Activated CD4-positive, alpha-beta T cell treated with anti-CD3 and anti-CD28 coated beads, Interleukin-2, amount 10 ng/mL, durations not matched to agents 24 days and 14 days (primary cell): ENCODE data around the gene CMTM1. TPM values are rescaled to one million over a fixed set of nuclear protein-coding genes. Genes with fewer than 3 reads are reported as not detected.
"Not testable (repeated sequence)": the region's sequence is repeated elsewhere in the genome, so short reads cannot be mapped to it uniquely, and the experiment has no call there.

Experiments
- DNase-seq: peaks from one replicate; pipeline ENCODE4 v3.0.0; 2022
- H3K27ac Mint-ChIP-seq: one replicate; pipeline ENCODE4 v1.8.0; 2022; ENCODE audit warnings: mild to moderate bottlenecking, mixed read lengths
- H3K27me3 Mint-ChIP-seq: one replicate; pipeline ENCODE4 v1.8.0; 2022; ENCODE audit warnings: mixed read lengths
- H3K36me3 Mint-ChIP-seq: one replicate; pipeline ENCODE4 v1.8.0; 2022; ENCODE audit warnings: low read depth, mild to moderate bottlenecking, mixed read lengths
- H3K4me1 Mint-ChIP-seq: one replicate; pipeline ENCODE4 v1.8.0; 2021; ENCODE audit warnings: mixed read lengths
- H3K4me3 Mint-ChIP-seq: one replicate; pipeline ENCODE4 v1.8.0; 2022; ENCODE audit warnings: mild to moderate bottlenecking, moderate library complexity, mixed read lengths
- H3K9me3 Mint-ChIP-seq: one replicate; pipeline ENCODE4 v1.8.0; 2021; ENCODE audit warnings: mixed read lengths
- intact Hi-C: fragments of 100-400 bp; cut with micrococcal nuclease; formaldehyde crosslinking; loops from one replicate; pipeline ENCODE4 v1.15.1; 2023
- total RNA-seq: library from RNA; stranded (reverse); gene quantifications from 2 replicates; pipeline ENCODE4 v1.2.3, GENCODE V29; 2022

The CMTM1 gene
- total RNA-seq, 1 donor from 2014 or later: 13.6 TPM

- H3K9me3 Mint-ChIP-seq, intact Hi-C loops, DNase-seq, H3K4me1 Mint-ChIP-seq, H3K36me3 Mint-ChIP-seq, H3K27ac Mint-ChIP-seq, H3K27me3 Mint-ChIP-seq, H3K4me3 Mint-ChIP-seq: not testable (repeated sequence)
Measured at GRCh38 chr16:66627611-66628378, 61.6 kb downstream of the CMTM1 start.

Other genes starting within 250 kb of the CMTM1 start
- not detected in 2 replicates for gene CDH5, start 199.7 kb upstream of the CMTM1 start, total RNA-seq
- not detected in 2 replicates for gene BEAN1, start 139.1 kb upstream of the CMTM1 start, total RNA-seq
- gene TK2, start 16.3 kb upstream of the CMTM1 start, total RNA-seq: 5.8 and 6.7 TPM in 2 replicates
- 145 and 146 TPM in 2 replicates for gene CKLF, start 13.9 kb upstream of the CMTM1 start, total RNA-seq
- 0.51 and 0.95 TPM in 2 replicates for gene CMTM2, start 13.0 kb downstream of the CMTM1 start, total RNA-seq
- 95.6 and 100 TPM in 2 replicates for gene CMTM3, start 38.3 kb downstream of the CMTM1 start, total RNA-seq
- gene CMTM4, start 130.3 kb downstream of the CMTM1 start, total RNA-seq: 3.5 and 5.0 TPM in 2 replicates
- 51.4 and 56.5 TPM in 2 replicates for gene DYNC1LI2, start 185.2 kb downstream of the CMTM1 start, total RNA-seq
- 0.37 TPM in 1 of 2 replicates, not detected in the other for gene TERB1, start 235.1 kb downstream of the CMTM1 start, total RNA-seq